GM19397 (cell line): ENCODE measurements around the gene ZNF536.
"Not testable (repeated sequence)": the region's sequence is repeated elsewhere in the genome, so short reads cannot be mapped to it uniquely, and the experiment has no call there.

ENCODE experiments used
- ATAC-seq: cut with Tn5 transposase; IDR thresholded peaks from one replicate; pipeline ENCODE4 v1.9.1; 2021; ENCODE audit warnings: mild to moderate bottlenecking, moderate library complexity; ENCODE audit not compliant: unreplicated experiment

The ZNF536 gene

GRCh38 chr19:30408734-30409301, 36.6 kb downstream of the ZNF536 start:
- no peak for ATAC-seq

- no peak for ATAC-seq
These were observed 39.5 kb downstream of the ZNF536 start for GRCh38 chr19:30411714-30412113.

- ATAC-seq: no peak
These were observed 44.2 kb downstream of the ZNF536 start for GRCh38 chr19:30416375-30416774.

GRCh38 chr19:30417166-30417565, 45.0 kb downstream of the ZNF536 start:
- not testable (repeated sequence) for ATAC-seq

GRCh38 chr19:30419568-30420180, 47.5 kb downstream of the ZNF536 start:
- ATAC-seq: no peak

GRCh38 chr19:30420316-30420715, 48.1 kb downstream of the ZNF536 start:
- no peak for ATAC-seq

- ATAC-seq: no peak
These were observed 48.7 kb downstream of the ZNF536 start for GRCh38 chr19:30420881-30421280.

- ATAC-seq: no peak
These were observed 49.4 kb downstream of the ZNF536 start for GRCh38 chr19:30421571-30421970.

GRCh38 chr19:30423481-30423880, 51.3 kb downstream of the ZNF536 start:
- ATAC-seq: no peak

GRCh38 chr19:30425885-30426838, 54.0 kb downstream of the ZNF536 start:
- no peak for ATAC-seq

- ATAC-seq: no peak
These were observed 54.7 kb downstream of the ZNF536 start for GRCh38 chr19:30426864-30427263.

GRCh38 chr19:30428092-30428680, 56.0 kb downstream of the ZNF536 start:
- ATAC-seq: no peak

GRCh38 chr19:30428844-30429243, 56.7 kb downstream of the ZNF536 start:
- ATAC-seq: no peak

- ATAC-seq: no peak
These were observed 58.1 kb downstream of the ZNF536 start for GRCh38 chr19:30430206-30430734.

- no peak for ATAC-seq
These were observed 59.4 kb downstream of the ZNF536 start for GRCh38 chr19:30431591-30431990.

GRCh38 chr19:30434797-30435594, 62.8 kb downstream of the ZNF536 start:
- no peak for ATAC-seq

GRCh38 chr19:30437869-30438268, 65.7 kb downstream of the ZNF536 start:
- ATAC-seq: no peak

- no peak for ATAC-seq
These were observed 67.1 kb downstream of the ZNF536 start for GRCh38 chr19:30439310-30439709.

GRCh38 chr19:30441011-30441410, 68.8 kb downstream of the ZNF536 start:
- ATAC-seq: no peak

GRCh38 chr19:30442674-30443073, 70.5 kb downstream of the ZNF536 start:
- no peak for ATAC-seq
